NCI-H2029 treated with DMSO at 0.1 percent for 48 hours (cell line): Measurements from ENCODE around the gene TSPOAP1.

ENCODE experiments used
- DNase-seq: peaks from one replicate; lab custom pipeline; 2025; lab: John Stamatoyannopoulos, UW

The TSPOAP1 gene

GRCh38 chr17:58330538-58330996 is 2.0 kb upstream of the TSPOAP1 start:
- DNase-seq: no peak

- DNase-seq: no peak
Measured at GRCh38 chr17:58329810-58330537, 1.4 kb upstream of the TSPOAP1 start.

- no peak for DNase-seq
Measured at GRCh38 chr17:58329035-58329809, 627 bp upstream of the TSPOAP1 start.

- DNase-seq: no peak
Measured at GRCh38 chr17:58327363-58328194, 1.0 kb downstream of the TSPOAP1 start.

GRCh38 chr17:58326609-58327362 is 1.8 kb downstream of the TSPOAP1 start:
- DNase-seq: no peak

GRCh38 chr17:58325976-58326468 is 2.6 kb downstream of the TSPOAP1 start:
- DNase-seq: no peak

- DNase-seq: no peak
Measured at GRCh38 chr17:58325289-58325726, 3.3 kb downstream of the TSPOAP1 start.

- DNase-seq: no peak
Measured at GRCh38 chr17:58324409-58325288, 3.9 kb downstream of the TSPOAP1 start.

- DNase-seq: no peak
Measured at GRCh38 chr17:58324056-58324408, 4.6 kb downstream of the TSPOAP1 start.

GRCh38 chr17:58323366-58324055 is 5.1 kb downstream of the TSPOAP1 start:
- no peak for DNase-seq

- DNase-seq: no peak
Measured at GRCh38 chr17:58322581-58323185, 5.9 kb downstream of the TSPOAP1 start.

- DNase-seq: no peak
Measured at GRCh38 chr17:58321571-58322525, 6.7 kb downstream of the TSPOAP1 start.

GRCh38 chr17:58320570-58321323 is 7.8 kb downstream of the TSPOAP1 start:
- no peak for DNase-seq

GRCh38 chr17:58320163-58320558 is 8.4 kb downstream of the TSPOAP1 start:
- no peak for DNase-seq

GRCh38 chr17:58319173-58320162 is 9.1 kb downstream of the TSPOAP1 start:
- no peak for DNase-seq

GRCh38 chr17:58318627-58319172 is 9.9 kb downstream of the TSPOAP1 start:
- no peak for DNase-seq
